ENCODE results near the gene MACROD2.
"Not testable (repeated sequence)": the region's sequence is repeated elsewhere in the genome, so short reads cannot be mapped to it uniquely, and the experiment has no call there.

MACROD2 gene

DNA sequence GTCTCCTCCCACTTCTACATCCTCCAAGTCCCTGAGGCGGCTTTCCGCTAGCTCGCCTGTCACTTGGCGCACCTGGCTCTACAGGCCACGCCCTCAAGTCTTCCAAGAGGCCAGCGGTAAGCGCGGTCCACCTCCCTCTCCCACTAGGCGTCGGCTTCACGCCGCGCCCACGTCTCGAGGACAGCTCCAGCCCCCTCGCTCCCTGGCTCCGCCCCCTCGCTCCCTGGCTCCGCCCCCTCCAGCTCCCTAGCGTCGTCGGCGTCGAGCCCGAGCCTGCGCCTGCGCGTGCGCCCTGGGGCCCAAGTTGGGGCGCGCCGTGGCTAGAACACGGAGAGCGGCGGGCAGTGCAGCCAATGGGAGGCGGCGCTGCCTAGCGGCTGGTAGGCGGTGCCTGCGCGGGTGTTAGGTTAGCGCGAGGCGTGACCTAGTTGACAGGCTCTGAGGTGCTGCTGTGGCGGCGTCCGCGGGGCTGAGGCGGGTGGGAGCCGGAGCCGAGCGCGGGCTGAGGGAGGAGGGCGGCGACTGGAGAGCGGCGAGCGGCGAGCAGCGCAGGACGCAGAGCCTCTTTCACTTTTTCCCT, at the start of gene MACROD2:
Gene MACROD2, plus strand, starts transcription at position 431 of the 580 bp plus-strand sequence.
- no peak for FAIRE-seq

GRCh38 chr20:13947719-13948118, 47.6 kb upstream of the MACROD2 start:
- FAIRE-seq = no peak

GRCh38 chr20:13953227-13953626, 42.1 kb upstream of the MACROD2 start:
- FAIRE-seq = no peak

GRCh38 chr20:13960119-13960518, 35.2 kb upstream of the MACROD2 start:
- FAIRE-seq = no peak

GRCh38 chr20:13960525-13960924, 34.8 kb upstream of the MACROD2 start:
- FAIRE-seq = no peak

DNA sequence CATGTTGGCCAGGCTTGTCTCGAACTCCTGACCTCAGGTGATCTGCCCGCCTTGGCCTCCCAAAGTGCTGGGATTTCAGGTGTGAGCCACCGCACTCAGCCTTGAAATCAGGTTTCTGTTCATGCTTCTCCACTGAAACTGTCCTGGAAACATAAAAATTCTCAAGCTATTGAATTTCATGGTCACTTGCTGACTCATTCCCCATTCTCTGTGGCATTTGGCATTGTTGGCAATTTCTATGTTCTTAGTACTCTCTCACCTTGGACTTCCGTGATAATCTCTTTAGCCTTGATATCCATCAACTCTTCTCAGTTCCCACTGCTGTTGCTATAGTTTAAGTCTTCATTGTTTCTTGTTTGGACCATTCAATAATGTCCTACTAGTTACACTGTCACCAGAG, 11.1 kb upstream of the MACROD2 start:
- no peak for FAIRE-seq

DNA sequence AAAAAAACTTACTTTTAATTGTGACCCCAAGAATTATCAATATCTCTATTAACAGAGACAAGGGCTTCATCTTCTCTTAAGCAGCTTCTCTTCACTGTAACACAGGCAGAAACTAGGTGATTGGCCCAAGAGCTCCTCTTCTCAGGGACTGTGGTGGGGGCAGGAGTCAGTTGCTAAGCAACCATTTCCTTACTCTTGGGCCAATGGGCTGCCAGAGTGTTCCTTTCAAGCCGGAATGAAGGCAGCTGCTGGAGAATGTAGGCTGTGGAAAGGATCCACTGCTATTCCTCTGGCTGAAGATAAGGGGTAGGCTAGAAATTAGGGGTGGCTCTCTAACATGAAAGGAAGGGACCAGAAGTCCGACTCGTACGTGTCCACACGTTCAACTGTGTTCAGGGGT, 4.9 kb upstream of the MACROD2 start, which contains the start of gene SEL1L2:
Gene SEL1L2, minus strand, starts transcription at position 150 of the 400 bp plus-strand sequence. Its CDS starts 80 bp downstream, at position 70.
- FAIRE-seq = no peak

- no peak for FAIRE-seq
Observed at GRCh38 chr20:13991311-13991710, 4.0 kb upstream of the MACROD2 start.

DNA sequence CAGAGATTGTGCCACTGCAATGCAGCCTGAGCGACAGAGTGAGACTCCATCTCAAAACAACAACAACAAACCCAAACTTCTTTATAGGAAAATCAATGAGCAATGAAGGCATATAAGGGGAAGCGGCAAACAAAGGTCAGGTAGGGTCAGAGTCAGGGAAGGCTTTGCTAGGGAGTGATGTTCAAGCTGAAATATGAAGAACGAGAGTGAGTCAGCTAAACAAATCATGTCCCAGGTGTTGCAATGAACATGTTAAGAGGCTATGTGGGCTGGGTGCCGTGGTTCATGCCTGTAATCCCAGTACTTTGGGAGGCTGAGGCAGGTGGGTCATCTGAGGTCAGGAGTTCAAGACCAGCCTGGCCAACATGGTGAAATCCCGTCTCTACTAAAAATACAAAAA, 3.4 kb upstream of the MACROD2 start:
- FAIRE-seq = not testable (repeated sequence)

- no peak for FAIRE-seq
Observed at GRCh38 chr20:13995841-13996240, 525 bp downstream of the MACROD2 start.

DNA sequence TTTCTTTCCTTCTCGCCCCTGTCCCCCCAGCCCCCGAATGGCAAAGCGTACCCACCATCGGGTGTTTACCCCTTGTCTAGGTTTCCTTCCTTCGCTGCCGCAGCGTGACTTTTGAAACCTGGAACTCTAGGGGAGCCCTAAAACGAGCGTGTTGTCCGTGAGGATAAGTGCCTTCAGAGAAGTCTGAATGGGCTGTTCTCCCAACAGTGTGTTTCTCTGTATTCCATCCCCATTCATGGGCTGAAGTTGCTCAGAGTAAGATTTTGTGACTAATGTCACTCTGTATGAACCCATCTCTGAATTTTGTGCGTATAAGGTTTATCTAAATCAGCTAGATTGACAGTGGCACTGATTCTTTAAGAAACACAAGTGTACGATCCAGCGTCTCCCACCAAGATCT, 949 bp downstream of the MACROD2 start:
- FAIRE-seq = no peak

- FAIRE-seq = no peak
Observed at GRCh38 chr20:14000917-14001316, 5.6 kb downstream of the MACROD2 start.

- FAIRE-seq = no peak
Observed at GRCh38 chr20:14005996-14006395, 10.7 kb downstream of the MACROD2 start.

GRCh38 chr20:14009208-14009607, 13.9 kb downstream of the MACROD2 start:
- no peak for FAIRE-seq

- FAIRE-seq = no peak
Observed at GRCh38 chr20:14012671-14013070, 17.4 kb downstream of the MACROD2 start.

DNA sequence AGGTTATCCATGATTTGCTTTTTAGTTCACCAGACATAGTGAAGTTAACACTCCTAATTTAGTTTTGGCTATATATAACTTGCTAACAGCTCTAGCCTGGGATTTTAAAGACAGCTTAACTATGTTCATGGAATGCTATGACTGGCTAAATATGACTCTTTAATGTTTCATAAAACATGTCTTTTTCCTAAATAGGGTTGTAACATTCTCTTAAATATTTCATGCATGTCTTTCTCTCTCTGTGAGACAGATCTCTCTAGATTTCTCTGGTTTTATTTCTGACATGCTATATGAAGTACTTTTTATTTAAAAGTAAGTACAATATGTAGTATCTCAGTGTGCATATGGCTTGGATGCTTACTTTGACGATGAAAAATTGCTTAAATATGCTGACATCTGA, 35.7 kb downstream of the MACROD2 start:
- FAIRE-seq = no peak

- no peak for FAIRE-seq
Observed at GRCh38 chr20:14033310-14033709, 38.0 kb downstream of the MACROD2 start.

DNA sequence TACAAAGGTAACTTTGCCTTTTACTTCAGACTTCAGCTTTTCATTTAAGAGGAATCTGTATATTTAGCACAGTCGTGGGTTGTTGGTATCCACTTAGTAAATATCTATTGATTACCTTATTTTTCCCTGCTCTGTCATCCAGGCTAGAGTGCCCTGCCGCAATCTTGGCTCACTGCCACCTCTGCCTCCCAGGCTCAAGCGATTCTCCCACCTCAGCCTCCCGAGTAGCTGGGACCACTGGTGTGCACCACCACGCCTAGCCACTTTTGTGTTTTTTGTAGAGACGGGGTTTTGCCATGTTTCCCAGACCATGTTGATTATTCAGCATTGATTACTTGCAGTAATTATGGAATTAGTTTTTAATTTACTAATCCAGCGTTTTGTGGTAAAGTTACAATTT, 41.3 kb downstream of the MACROD2 start:
- no peak for FAIRE-seq

DNA sequence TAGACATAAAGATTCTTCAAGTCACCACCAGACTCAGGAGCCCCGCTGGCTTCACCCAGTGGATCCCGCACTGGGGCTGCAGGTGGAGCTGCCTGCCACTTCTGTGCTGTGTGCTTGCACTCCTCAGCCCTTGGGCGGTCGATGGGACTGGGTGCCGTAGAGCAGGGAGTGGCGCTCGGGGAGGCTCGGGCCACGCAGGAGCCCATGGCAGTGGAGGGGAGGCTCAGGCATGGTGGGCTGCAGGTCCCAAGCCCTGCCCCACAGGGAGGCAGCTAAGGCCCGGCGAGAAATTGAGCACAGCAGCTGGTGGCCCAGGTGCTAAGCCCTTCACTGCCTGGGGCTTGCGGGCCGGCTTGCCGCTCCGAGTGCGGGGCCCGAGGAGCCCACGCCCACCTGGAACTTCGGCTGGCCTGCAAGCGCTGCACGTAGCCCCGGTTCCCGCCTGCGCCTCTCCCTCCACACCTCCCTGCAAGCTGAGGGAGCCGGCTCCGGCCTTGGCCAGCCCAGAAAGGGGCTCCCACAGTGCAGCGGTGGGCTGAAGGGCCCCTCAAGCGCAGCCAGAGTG, 49.5 kb downstream of the MACROD2 start:
- FAIRE-seq = not testable (repeated sequence)

GRCh38 chr20:14046534-14046933, 51.2 kb downstream of the MACROD2 start:
- no peak for FAIRE-seq

DNA sequence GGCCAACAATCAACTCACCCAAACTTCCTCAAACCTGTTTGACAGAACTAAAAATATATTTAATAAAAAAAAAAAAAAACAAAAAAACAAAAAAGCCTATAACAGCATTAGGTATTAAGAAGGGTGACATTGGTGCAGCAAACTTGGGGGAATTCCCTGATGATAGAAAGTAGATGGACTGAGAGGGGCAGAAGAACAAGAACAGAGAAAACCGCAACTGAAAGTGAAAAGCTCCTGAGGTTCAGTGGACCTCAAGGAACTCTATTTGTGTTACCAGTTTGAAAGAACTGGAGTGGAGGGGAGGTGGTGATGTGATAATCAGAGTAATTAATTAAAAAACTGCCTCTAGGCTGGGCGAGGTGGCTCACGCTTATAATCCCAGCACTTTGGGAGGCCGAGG, 53.8 kb downstream of the MACROD2 start:
- no peak for FAIRE-seq

- no peak for FAIRE-seq
Observed at GRCh38 chr20:14051454-14051853, 56.1 kb downstream of the MACROD2 start.

- FAIRE-seq = peak; percentile 57
Observed at GRCh38 chr20:14055127-14055742, 59.9 kb downstream of the MACROD2 start.

DNA sequence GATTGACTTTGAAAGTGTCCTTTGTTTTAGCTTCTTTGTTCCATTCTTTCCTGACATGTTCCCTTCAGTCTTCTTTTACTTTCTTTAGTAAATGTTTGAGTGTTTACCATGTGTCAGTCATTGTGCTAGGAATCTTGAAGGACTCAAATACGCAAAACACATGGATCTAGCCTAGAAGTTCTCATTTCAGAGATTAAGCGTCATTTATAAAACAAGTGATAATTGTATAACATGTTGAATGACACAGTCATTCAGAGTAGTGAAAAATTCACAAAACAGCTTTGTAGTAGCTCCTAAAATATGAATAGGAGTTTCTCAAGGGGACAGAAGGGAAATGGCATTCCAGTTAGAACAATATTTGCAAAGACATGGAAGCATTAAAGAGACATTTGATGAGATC, 66.9 kb downstream of the MACROD2 start:
- no peak for FAIRE-seq

All from colon (tissue), 2 donors.